Endodermal cell (in vitro differentiated cells): ENCODE results near the gene MRPL44. TPM values are rescaled to one million over a fixed set of nuclear protein-coding genes. Genes with fewer than 3 reads are reported as not detected.

Experiments used
- DNase-seq: peaks from one replicate; pipeline ENCODE4 v3.0.0-alpha.2; 2017
- H3K27ac ChIP-seq: 2 replicates; pipeline ENCODE4 v1.5.1; 2013; ENCODE audit warnings: mild to moderate bottlenecking, low read depth, low read length, moderate library complexity
- H3K27me3 ChIP-seq: 2 replicates; pipeline ENCODE4 v1.6.1; 2013; ENCODE audit warnings: mild to moderate bottlenecking, low read length, moderate library complexity; ENCODE audit not compliant: insufficient read depth, control insufficient read depth, poor library complexity, severe bottlenecking
- H3K36me3 ChIP-seq: 2 replicates; pipeline ENCODE4 v1.7.0; 2013; ENCODE audit warnings: mild to moderate bottlenecking, low read length, moderate library complexity; ENCODE audit not compliant: control insufficient read depth, insufficient read depth
- H3K4me1 ChIP-seq: one replicate; pipeline ENCODE4 v1.7.0; 2013; ENCODE audit warnings: low read length; ENCODE audit not compliant: control insufficient read depth, insufficient read depth
- H3K4me3 ChIP-seq: 2 replicates; pipeline ENCODE4 v1.5.1; 2013; ENCODE audit warnings: mild to moderate bottlenecking, low read length, moderate library complexity
- H3K9ac ChIP-seq: 2 replicates; pipeline ENCODE4 v1.6.1; 2013; ENCODE audit warnings: mild to moderate bottlenecking, low read length, moderate library complexity; ENCODE audit not compliant: poor library complexity, severe bottlenecking; ENCODE audit errors: extremely low read depth
- H3K9me3 ChIP-seq: 2 replicates; pipeline ENCODE4 v1.6.1; 2013; ENCODE audit warnings: mild to moderate bottlenecking, low read length, moderate library complexity; ENCODE audit not compliant: control insufficient read depth
- H3K27ac Mint-ChIP-seq: 2 replicates; pipeline ENCODE4 v1.8.0; 2020; ENCODE audit warnings: mixed read lengths
- H3K27me3 Mint-ChIP-seq: 2 replicates; pipeline ENCODE4 v1.8.0; 2021; ENCODE audit warnings: mild to moderate bottlenecking, mixed read lengths; ENCODE audit not compliant: insufficient read depth
- H3K36me3 Mint-ChIP-seq: 2 replicates; pipeline ENCODE4 v1.8.0; 2020; ENCODE audit warnings: low read depth, mixed read lengths
- H3K4me1 Mint-ChIP-seq: 2 replicates; pipeline ENCODE4 v1.8.0; 2020; ENCODE audit warnings: mixed read lengths
- H3K4me3 Mint-ChIP-seq: 2 replicates; pipeline ENCODE4 v1.8.0; 2020; ENCODE audit warnings: mild to moderate bottlenecking, moderate library complexity, mixed read lengths
- H3K9me3 Mint-ChIP-seq: 2 replicates; pipeline ENCODE4 v1.8.0; 2020; ENCODE audit warnings: mild to moderate bottlenecking, mixed read lengths
- CTCF ChIP-seq: fragments of 200-600 bp; sonication (generic); conservative IDR thresholded peaks from 2 replicates; pipeline ENCODE4 v1.5.0; 2021; ENCODE audit warnings: antibody characterized with exemption, mild to moderate bottlenecking
- WGBS, 2 experiments: methylation state at CpG; one replicate each; pipeline versions ENCODE4 v1.1.5 to v1.1.7; 2013; ENCODE audit warnings: missing lambda C conversion rate in 2 of 2, mixed read lengths in 1 of 2; ENCODE audit not compliant: insufficient coverage in 1 of 2, insufficient read length in 1 of 2; 5-methylcytosine and 5-hydroxymethylcytosine counted together
- total RNA-seq, 2 donors: library from RNA; stranded (reverse); fragmentation: NEBNext Ultra II Directional in 1 of 2; extraction: Animal tissue kit (Norgen Biotek cat#: 25700) in 1 of 2; gene quantifications; 2 replicates in 1 of 2; 3 replicates in 1 of 2; pipeline ENCODE4 v1.2.1, GENCODE V29; 2021

Gene MRPL44
- total RNA-seq, 2 donors from 2014 or later = 38.7 to 43.4 TPM

GRCh38 chr2:223947711-223948205 is 9.5 kb upstream of the MRPL44 start:
- DNase-seq = peak; percentile 72
- H3K9me3 Mint-ChIP-seq = no peaks in the 10 kb centered on the region
- Histone ChIP-seq H3K9ac (no peak overlapping the region), H3K9me3 (no peaks in the 10 kb centered on the region), H3K27me3 (no peaks in the 10 kb centered on the region), H3K36me3 (no peaks in the 10 kb centered on the region), H3K27ac (no peak overlapping the region), H3K4me3 (no peak overlapping the region), H3K4me1 (peaks cover 14% of the 10 kb centered on the region)
- H3K36me3 Mint-ChIP-seq = peaks cover 3% of the 10 kb centered on the region
- no peaks in the 10 kb centered on the region for H3K27me3 Mint-ChIP-seq
- TF ChIP-seq CTCF = no peak
- WGBS, 2 experiments = 27 to 34% methylated on average over 4 to 5 of the region's 5 CpGs
- H3K4me1 Mint-ChIP-seq = peaks cover 46% of the 10 kb centered on the region
- H3K4me3 Mint-ChIP-seq = no peak overlapping the region
- peak overlapping the region; percentile 42 for H3K27ac Mint-ChIP-seq

GRCh38 chr2:223949241-223949840 is 7.9 kb upstream of the MRPL44 start:
- Mint-ChIP-seq H3K4me3 (no peak overlapping the region), H3K4me1 (peaks cover 38% of the 10 kb centered on the region), H3K27me3 (no peaks in the 10 kb centered on the region), H3K36me3 (no peaks in the 10 kb centered on the region), H3K9me3 (no peaks in the 10 kb centered on the region), H3K27ac (no peak overlapping the region)
- Histone ChIP-seq H3K9me3 (no peaks in the 10 kb centered on the region), H3K4me1 (peaks cover 14% of the 10 kb centered on the region), H3K4me3 (no peak overlapping the region), H3K9ac (no peak overlapping the region), H3K27ac (no peak overlapping the region), H3K36me3 (no peaks in the 10 kb centered on the region), H3K27me3 (no peaks in the 10 kb centered on the region)
- TF ChIP-seq CTCF = peak; percentile 28
- 84 to 92% methylated on average over 3 of the region's 3 CpGs for WGBS, 2 experiments
- DNase-seq = no peak

- Histone ChIP-seq H3K27ac (no peak overlapping the region), H3K4me1 (peaks cover 14% of the 10 kb centered on the region), H3K36me3 (no peaks in the 10 kb centered on the region), H3K27me3 (no peaks in the 10 kb centered on the region), H3K4me3 (no peak overlapping the region), H3K9me3 (no peaks in the 10 kb centered on the region), H3K9ac (no peak overlapping the region)
- Mint-ChIP-seq H3K9me3 (no peaks in the 10 kb centered on the region), H3K4me1 (peaks cover 37% of the 10 kb centered on the region), H3K27me3 (no peaks in the 10 kb centered on the region), H3K27ac (peak overlapping the region; percentile 15), H3K4me3 (no peak overlapping the region), H3K36me3 (no peaks in the 10 kb centered on the region)
- TF ChIP-seq CTCF = no peak
- 82 to 84% methylated on average over 3 of the region's 3 CpGs for WGBS, 2 experiments
- no peak for DNase-seq
Observed at GRCh38 chr2:223950448-223951347, 6.6 kb upstream of the MRPL44 start.
